Inflammatory macrophage (primary cell): ENCODE data around the gene EXOC7.

Experiments used
- DNase-seq, 2 donors: peaks; one replicate each; pipeline ENCODE4 v3.0.0-alpha.2; 2020 to 2022
- total RNA-seq, 18 experiments: gene quantifications; one replicate each; lab custom pipeline; 2026; ENCODE audit warnings: mixed read lengths in 6 of 18, inconsistent platforms in 2 of 18; lab: John Stamatoyannopoulos, UW

The EXOC7 gene
- total RNA-seq: 69.4 to 146 (median 113) reads per million in 18 experiments

DNA sequence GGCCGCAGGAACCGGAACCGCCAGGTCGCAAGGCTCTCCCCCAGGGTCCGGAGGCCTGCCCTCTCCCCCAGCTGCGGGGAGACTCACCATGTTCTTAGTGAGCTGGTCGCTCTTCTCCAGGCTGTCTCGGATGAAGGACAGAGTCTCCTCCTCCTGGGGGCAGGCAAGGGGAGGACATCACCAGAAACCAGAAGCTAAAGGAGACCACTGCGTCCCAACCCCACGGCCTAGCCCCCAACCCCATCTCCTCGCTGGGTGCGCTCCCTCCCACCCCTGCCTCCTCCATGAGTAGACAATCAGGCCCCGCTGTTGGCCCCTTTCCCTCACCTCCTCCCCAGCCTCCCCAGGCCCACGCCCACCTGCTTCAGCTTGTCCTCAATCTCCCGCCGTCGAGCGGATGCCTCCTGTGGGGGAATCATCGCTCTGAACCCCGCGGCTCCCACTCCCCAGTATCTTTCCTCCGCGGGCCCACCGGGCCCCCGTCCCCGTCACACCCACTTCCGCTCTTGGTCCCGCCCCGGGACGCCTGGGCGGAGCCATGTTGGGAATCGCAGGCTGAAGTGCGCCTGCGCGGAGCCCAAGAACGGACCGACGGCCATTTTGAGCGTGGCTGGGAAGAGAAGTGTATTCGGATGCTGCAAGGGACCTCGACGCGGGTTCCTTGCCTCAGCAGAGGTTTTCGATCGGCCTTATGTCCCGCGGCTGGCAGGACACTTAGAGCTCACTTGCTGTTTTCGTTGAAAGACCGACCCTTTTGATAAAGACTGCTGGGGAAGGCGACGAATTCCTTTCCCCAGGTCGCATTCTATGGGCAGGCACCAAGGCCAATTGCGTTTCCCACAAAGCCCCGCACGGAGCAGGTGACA, at the start of gene EXOC7:
Gene EXOC7 (minus strand): TSS at position 514 of the 866 bp plus-strand sequence. CDS start 95 bp downstream, at position 419.
- DNase-seq: peak; percentile 95 to 97

DNA sequence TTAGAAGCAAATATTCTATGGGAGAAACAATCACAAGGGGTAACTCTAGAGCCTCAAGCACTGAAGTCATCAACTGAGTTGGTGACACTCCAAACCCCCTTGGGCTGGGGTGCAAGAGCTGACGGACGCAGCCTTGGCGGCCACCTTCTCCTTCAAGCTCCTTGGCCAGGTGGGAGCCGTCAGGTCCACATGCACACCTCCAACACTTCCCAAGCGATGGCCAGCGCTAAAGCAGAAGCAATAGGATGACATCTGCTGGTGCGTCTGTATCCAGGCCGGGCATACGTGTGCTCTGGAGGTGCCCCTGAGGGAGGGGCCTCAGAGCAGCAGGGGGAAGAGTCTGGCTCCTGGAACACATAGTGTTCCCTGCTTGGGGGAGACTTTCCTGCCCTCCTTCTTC, 49.6 kb upstream of the EXOC7 start:
- no peak for DNase-seq

DNA sequence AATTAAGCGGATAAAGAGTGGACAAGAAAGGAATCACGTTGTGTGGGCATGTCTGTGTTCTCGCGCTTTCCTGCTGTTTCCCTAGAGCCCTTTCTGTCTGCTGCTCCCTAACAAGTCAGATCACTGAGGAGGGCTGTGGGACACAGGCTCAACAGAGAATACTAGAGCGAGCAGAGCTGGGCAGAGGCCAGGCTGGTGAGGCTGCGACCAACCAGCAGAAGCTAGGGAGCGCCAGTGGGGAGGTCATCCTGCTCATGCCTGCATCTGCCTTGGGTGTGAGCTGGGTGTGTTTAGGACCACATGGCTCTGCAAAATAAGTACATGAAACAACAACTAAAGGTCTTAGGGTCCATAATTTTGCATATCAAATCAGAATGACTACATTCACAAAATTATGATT, 49.0 kb upstream of the EXOC7 start:
- DNase-seq: no peak

GRCh38 chr17:76151896-76152454, 48.4 kb upstream of the EXOC7 start:
- no peak for DNase-seq

GRCh38 chr17:76150712-76151622, 47.4 kb upstream of the EXOC7 start:
- no peak for DNase-seq

GRCh38 chr17:76149214-76149613, 45.6 kb upstream of the EXOC7 start:
- no peak for DNase-seq

DNA sequence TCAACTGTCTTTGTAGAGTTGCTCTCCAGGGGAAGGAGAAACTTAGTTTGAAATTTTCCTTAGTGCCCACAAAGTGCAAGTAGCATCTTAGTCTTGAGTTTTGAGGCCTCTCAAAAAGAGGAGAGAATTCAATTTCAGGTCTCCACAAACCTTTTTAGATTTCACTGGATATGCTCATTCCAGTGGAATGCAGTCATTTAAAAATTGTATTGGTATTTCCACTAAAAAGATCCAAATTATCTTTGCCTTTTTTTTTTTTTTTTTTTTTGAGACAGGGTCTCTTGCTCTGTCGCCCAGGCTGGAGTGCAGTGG, 44.4 kb upstream of the EXOC7 start:
- no peak for DNase-seq

GRCh38 chr17:76147211-76148014, 43.8 kb upstream of the EXOC7 start:
- peak; percentile 26 to 36 for DNase-seq

- DNase-seq: no peak
Observed at GRCh38 chr17:76146053-76146851, 42.7 kb upstream of the EXOC7 start.

- DNase-seq: peak in 1 of 2 donors; percentile 6
Observed at GRCh38 chr17:76145231-76146052, 41.9 kb upstream of the EXOC7 start.

GRCh38 chr17:76142585-76143041, 39.0 kb upstream of the EXOC7 start:
- no peak for DNase-seq

- no peak for DNase-seq
Observed at GRCh38 chr17:76142039-76142584, 38.5 kb upstream of the EXOC7 start.

DNA sequence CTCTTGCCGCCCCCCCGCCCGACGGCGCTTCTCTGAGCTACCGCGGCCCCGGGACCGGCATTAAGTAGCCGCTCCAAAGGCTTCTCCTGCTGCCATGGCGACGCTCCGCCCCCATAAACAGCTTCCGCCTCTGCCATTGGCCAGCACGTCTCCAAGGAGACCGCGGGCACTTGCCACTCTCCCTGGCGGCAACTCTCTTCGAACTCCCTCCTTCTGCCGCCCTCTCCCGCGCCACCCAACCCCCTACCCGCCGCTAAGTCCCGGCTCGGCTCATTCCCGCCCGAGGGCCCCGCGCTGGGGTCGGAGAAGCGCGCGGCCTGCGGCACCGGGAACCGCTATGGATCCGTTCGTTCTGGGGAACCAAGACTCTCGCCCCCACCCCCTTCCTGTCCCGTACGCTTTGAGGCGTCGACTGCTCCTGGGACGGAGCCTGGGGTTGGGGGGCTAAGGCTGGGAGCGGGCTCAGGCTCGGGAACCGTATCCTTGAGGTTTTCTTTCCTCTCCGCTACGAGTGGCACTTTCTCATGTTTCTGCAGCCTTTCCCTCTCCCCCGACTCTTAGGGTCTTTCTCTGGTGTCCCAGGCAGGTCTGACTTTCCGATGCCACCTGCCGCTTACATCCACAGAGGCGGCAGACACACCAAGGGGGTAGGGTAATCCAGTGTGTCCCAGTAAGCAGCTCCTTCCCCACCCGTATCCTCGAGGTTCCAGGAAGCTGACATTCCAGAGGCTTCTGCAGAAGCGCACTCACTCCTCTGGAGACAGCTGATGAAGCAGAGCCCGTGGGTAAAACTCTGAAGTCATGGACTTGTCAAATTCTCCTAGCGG, 37.8 kb upstream of the EXOC7 start, which contains the start of gene FOXJ1:
Gene FOXJ1 (minus strand): TSS at position 34 of the 827 bp plus-strand sequence. CDS start 850 bp downstream, outside the sequence.
- peak; percentile 88 to 93 for DNase-seq

GRCh38 chr17:76140661-76141211, 37.1 kb upstream of the EXOC7 start:
- DNase-seq: no peak

- DNase-seq: peak in 1 of 2 donors; percentile 8
Observed at GRCh38 chr17:76139801-76140660, 36.4 kb upstream of the EXOC7 start.

GRCh38 chr17:76138896-76139752, 35.5 kb upstream of the EXOC7 start:
- no peak for DNase-seq
